Trophoblast cell (in vitro differentiated cells and primary cell): ENCODE measurements around the gene TMEM128.
A peak's percentile ranks its signal among the peaks of the same experiment; 100 is the strongest.
"Not testable (repeated sequence)": the region's sequence is repeated elsewhere in the genome, so short reads cannot be mapped to it uniquely, and the experiment has no call there.

Source experiments
- DNase-seq, 2 donors: peaks; one replicate each; pipeline ENCODE4 v3.0.0-alpha.2; 2016
- H2AFZ ChIP-seq: 2 replicates; pipeline ENCODE4 v1.6.1; 2013; ENCODE audit warnings: low read length, moderate library complexity, mild to moderate bottlenecking; ENCODE audit not compliant: insufficient read depth, poor library complexity
- H2AK5ac ChIP-seq: 2 replicates; pipeline ENCODE4 v1.6.1; 2013; ENCODE audit warnings: mild to moderate bottlenecking, low read length
- H2BK120ac ChIP-seq: 2 replicates; pipeline ENCODE4 v1.6.1; 2013; ENCODE audit warnings: low read length, mild to moderate bottlenecking, moderate library complexity; ENCODE audit not compliant: insufficient read depth, poor library complexity
- H2BK12ac ChIP-seq: 2 replicates; pipeline ENCODE4 v1.6.1; 2013; ENCODE audit warnings: mild to moderate bottlenecking, low read length, moderate library complexity
- H2BK5ac ChIP-seq: 2 replicates; pipeline ENCODE4 v1.6.1; 2013; ENCODE audit warnings: low read length, low read depth, moderate library complexity, mild to moderate bottlenecking; ENCODE audit not compliant: poor library complexity
- H3K14ac ChIP-seq: 2 replicates; pipeline ENCODE4 v1.6.1; 2013; ENCODE audit warnings: mild to moderate bottlenecking, low read length
- H3K18ac ChIP-seq: 2 replicates; pipeline ENCODE4 v1.6.1; 2013; ENCODE audit warnings: mild to moderate bottlenecking, low read length
- H3K23ac ChIP-seq: 2 replicates; pipeline ENCODE4 v1.6.1; 2013; ENCODE audit warnings: low read length
- H3K27ac ChIP-seq: 2 replicates; pipeline ENCODE4 v1.5.1; 2013; ENCODE audit warnings: low read depth, mild to moderate bottlenecking, inconsistent platforms, low read length, moderate library complexity
- H3K27me3 ChIP-seq: 2 replicates; pipeline ENCODE4 v1.6.1; 2013; ENCODE audit warnings: inconsistent platforms, mild to moderate bottlenecking, low read length, moderate library complexity; ENCODE audit not compliant: insufficient read depth
- H3K36me3 ChIP-seq, 2 experiments: 1 replicate in 1 of 2; 2 replicates in 1 of 2; pipeline ENCODE4 v1.6.1; 2013; ENCODE audit warnings: low read length in 2 of 2, mild to moderate bottlenecking in 2 of 2, moderate library complexity in 1 of 2; ENCODE audit not compliant: insufficient read depth in 2 of 2, control insufficient read depth in 1 of 2
- H3K4ac ChIP-seq: 2 replicates; pipeline ENCODE4 v1.6.1; 2013; ENCODE audit warnings: low read depth, mild to moderate bottlenecking, low read length, moderate library complexity
- H3K4me1 ChIP-seq, 2 experiments: 1 replicate in 1 of 2; 2 replicates in 1 of 2; pipeline ENCODE4 v1.6.1; 2013; ENCODE audit warnings: low read length in 2 of 2, mild to moderate bottlenecking in 2 of 2, moderate library complexity in 1 of 2; ENCODE audit not compliant: insufficient read depth in 2 of 2, control insufficient read depth in 1 of 2
- H3K4me2 ChIP-seq: 2 replicates; pipeline ENCODE4 v1.6.1; 2013; ENCODE audit warnings: inconsistent platforms, mild to moderate bottlenecking, low read length, moderate library complexity
- H3K4me3 ChIP-seq: 2 replicates; pipeline ENCODE4 v1.5.1; 2013; ENCODE audit warnings: mild to moderate bottlenecking, low read depth, low read length, inconsistent platforms
- H3K79me1 ChIP-seq: one replicate; pipeline ENCODE4 v1.6.1; 2013; ENCODE audit warnings: low read length
- H3K79me2 ChIP-seq: 2 replicates; pipeline ENCODE4 v1.6.1; 2013; ENCODE audit warnings: low read length, mild to moderate bottlenecking; ENCODE audit not compliant: control insufficient read depth, insufficient read depth, poor library complexity
- H3K9ac ChIP-seq: 2 replicates; pipeline ENCODE4 v1.6.1; 2013; ENCODE audit warnings: mild to moderate bottlenecking, low read length
- H3K9me3 ChIP-seq: 2 replicates; pipeline ENCODE4 v1.6.1; 2013; ENCODE audit warnings: low read depth, mild to moderate bottlenecking, control low read depth, inconsistent platforms, low read length; ENCODE audit not compliant: insufficient read depth
- H4K12ac ChIP-seq: 2 replicates; pipeline ENCODE4 v1.6.1; 2013; ENCODE audit warnings: low read depth, mild to moderate bottlenecking, low read length, moderate library complexity
- H4K8ac ChIP-seq: 2 replicates; pipeline ENCODE4 v1.6.1; 2013; ENCODE audit warnings: low read depth, mild to moderate bottlenecking, low read length, moderate library complexity
- H4K91ac ChIP-seq: one replicate; pipeline ENCODE4 v1.6.1; 2013; ENCODE audit warnings: low read depth, mild to moderate bottlenecking, low read length, moderate library complexity
- WGBS: extraction: QIAGEN DNeasy Blood & Tissue Kit; methylation state at CpG from one replicate; pipeline ENCODE4 v1.1.7; 2013; ENCODE audit warnings: missing lambda C conversion rate; ENCODE audit not compliant: insufficient read length, insufficient coverage; ENCODE audit errors: extremely low coverage; 5-methylcytosine and 5-hydroxymethylcytosine counted together

Gene TMEM128

DNA sequence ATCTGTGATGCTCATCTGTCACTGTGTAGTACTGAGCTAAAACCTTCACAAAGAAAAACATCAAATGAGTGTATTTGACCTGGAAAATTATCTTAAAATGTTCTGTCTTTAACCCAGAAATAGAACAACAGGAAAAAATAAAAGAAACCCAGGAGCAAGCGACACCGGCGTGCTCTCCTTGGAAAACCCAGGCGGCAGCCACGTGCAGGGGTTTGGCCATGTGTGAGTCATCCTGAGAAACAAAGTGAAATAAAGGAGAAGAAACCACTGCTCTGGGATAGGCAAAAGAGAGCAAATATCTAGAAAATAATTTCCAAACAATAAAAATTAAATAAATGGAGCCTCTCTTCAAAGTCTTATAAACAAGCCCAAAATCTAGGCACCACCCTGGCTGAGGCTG, 20.0 kb upstream of the TMEM128 start:
- Histone ChIP-seq H2AK5ac (no peak overlapping the region), H4K12ac (no peak overlapping the region), H3K79me2 (no peaks in the 10 kb centered on the region), H4K91ac (no peak overlapping the region), H2BK5ac (no peak overlapping the region), H3K4me2 (no peak overlapping the region), H3K4ac (no peak overlapping the region), H3K9ac (no peak overlapping the region), H3K23ac (no peak overlapping the region), H3K18ac (no peak overlapping the region), H3K36me3 (peaks cover 10 to 22% of the 10 kb centered on the region in 2 experiments), H3K27ac (no peak overlapping the region), H2BK12ac (no peak overlapping the region), H3K27me3 (no peaks in the 10 kb centered on the region), H3K9me3 (no peaks in the 10 kb centered on the region), H4K8ac (no peak overlapping the region), H3K14ac (no peak overlapping the region), H2AFZ (no peak overlapping the region), H3K79me1 (no peaks in the 10 kb centered on the region), H2BK120ac (no peak overlapping the region), H3K4me1 (no peaks in the 10 kb centered on the region), H3K4me3 (no peak overlapping the region)
- DNase-seq = no peak
- no CpG with 5 or more reads among the region's 5 CpGs for WGBS

DNA sequence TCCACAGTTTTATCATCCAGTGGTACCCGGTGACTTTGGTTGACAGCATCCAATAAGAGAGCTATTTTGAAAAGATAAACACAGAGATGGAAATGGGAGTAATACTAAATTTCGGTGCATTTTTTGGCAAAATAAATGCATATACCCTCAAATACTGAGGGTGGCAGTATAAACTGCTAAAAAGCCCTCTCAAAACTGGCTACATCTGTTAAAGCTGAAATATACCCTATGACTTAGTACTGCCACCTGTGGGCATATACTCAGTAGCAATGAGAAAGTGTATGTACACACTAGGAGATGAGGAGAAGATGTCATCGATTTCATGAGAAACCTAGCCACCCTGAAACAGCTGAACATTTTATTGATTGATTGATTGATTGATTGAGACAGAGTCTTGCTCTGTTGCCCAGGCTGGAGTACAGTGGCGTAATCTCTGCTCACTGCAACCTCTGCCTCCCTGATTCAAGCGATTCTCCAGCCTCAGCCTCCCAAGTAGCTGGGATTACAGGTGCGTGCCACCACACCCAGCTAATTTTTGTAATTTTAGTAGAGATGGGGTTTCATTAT, 12.2 kb upstream of the TMEM128 start:
- no peaks in the 10 kb centered on the region for H3K9me3 ChIP-seq
- no peak overlapping the region for H3K4me3 ChIP-seq
- H3K4ac ChIP-seq = no peak overlapping the region
- no peak overlapping the region for H3K9ac ChIP-seq
- no peak overlapping the region for H2BK12ac ChIP-seq
- no peaks in the 10 kb centered on the region for H3K36me3 ChIP-seq
- H3K27me3 ChIP-seq = no peaks in the 10 kb centered on the region
- no peak overlapping the region for H2BK5ac ChIP-seq
- no peaks in the 10 kb centered on the region for H3K4me1 ChIP-seq
- no peak overlapping the region for H2AFZ ChIP-seq
- no CpG with 5 or more reads among the region's 6 CpGs for WGBS
- H3K4me2 ChIP-seq = no peak overlapping the region
- no peak overlapping the region for H4K8ac ChIP-seq
- H2AK5ac ChIP-seq = no peak overlapping the region
- no peak overlapping the region for H3K23ac ChIP-seq
- peak in 1 of 2 donors; percentile 14 for DNase-seq
- H3K27ac ChIP-seq = no peak overlapping the region
- no peak overlapping the region for H3K14ac ChIP-seq
- no peaks in the 10 kb centered on the region for H3K79me2 ChIP-seq
- no peak overlapping the region for H3K18ac ChIP-seq
- H2BK120ac ChIP-seq = no peak overlapping the region
- no peak overlapping the region for H4K12ac ChIP-seq
- no peak overlapping the region for H4K91ac ChIP-seq
- H3K79me1 ChIP-seq = no peaks in the 10 kb centered on the region

DNA sequence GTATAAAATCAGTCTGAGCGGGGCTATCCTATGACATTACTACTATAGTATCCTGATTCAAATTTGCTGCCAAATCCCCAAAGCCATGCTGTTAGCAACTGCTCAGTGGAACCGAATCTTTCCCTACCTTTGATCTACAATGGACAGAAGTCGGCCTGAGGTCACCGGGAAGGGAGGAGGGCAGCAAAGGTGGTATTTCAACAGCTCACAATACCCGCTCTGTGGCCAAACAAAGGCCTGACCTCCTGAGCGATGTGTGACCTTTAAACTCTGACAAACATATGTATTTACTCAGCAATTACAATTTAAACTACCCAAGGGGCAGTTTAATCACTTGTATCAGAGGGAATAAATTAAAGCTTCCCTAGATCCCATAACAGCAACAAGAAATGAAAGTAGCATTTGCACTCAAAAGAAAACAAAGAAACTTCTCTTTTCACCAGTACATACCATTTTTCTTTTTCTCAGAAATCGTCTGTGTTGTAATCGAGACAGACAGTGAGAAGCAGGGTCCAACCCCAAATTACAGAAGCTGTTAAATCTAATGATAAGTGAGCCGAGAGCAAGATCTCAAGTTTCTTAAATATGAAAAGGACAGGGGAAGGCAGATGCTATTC, 11.6 kb upstream of the TMEM128 start:
- H3K14ac ChIP-seq = no peak overlapping the region
- no peak overlapping the region for H3K4me3 ChIP-seq
- no peak overlapping the region for H3K9ac ChIP-seq
- DNase-seq = no peak
- no peak overlapping the region for H2BK5ac ChIP-seq
- no peak overlapping the region for H3K4ac ChIP-seq
- no peaks in the 10 kb centered on the region for H3K79me2 ChIP-seq
- no peak overlapping the region for H4K12ac ChIP-seq
- no peaks in the 10 kb centered on the region for H3K4me1 ChIP-seq
- no peak overlapping the region for H2BK120ac ChIP-seq
- no peaks in the 10 kb centered on the region for H3K9me3 ChIP-seq
- no peaks in the 10 kb centered on the region for H3K27me3 ChIP-seq
- H2AFZ ChIP-seq = no peak overlapping the region
- H4K8ac ChIP-seq = no peak overlapping the region
- H3K27ac ChIP-seq = no peak overlapping the region
- no CpG with 5 or more reads among the region's 9 CpGs for WGBS
- no peaks in the 10 kb centered on the region for H3K79me1 ChIP-seq
- no peak overlapping the region for H3K23ac ChIP-seq
- no peaks in the 10 kb centered on the region for H3K36me3 ChIP-seq
- no peak overlapping the region for H2BK12ac ChIP-seq
- no peak overlapping the region for H3K18ac ChIP-seq
- no peak overlapping the region for H2AK5ac ChIP-seq
- no peak overlapping the region for H4K91ac ChIP-seq
- no peak overlapping the region for H3K4me2 ChIP-seq

DNA sequence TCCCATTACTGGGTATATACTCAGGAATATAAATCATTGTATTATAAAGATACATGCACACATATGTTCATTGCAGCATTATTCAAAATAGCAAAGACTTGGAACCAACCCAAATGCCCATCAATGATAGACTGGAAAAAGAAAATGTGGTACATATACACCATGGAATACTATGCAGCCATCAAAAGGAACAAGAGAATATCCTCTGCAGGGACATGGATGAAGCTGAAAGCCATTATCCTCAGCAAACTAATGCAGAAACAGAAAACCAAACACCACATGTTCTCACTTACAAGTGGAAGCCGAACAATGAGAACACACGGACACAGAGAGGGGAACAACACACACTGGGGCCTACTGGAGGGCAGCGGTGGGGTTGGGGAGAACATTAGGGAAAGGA, 9.7 kb upstream of the TMEM128 start:
- H2BK120ac ChIP-seq, H2AK5ac ChIP-seq, H3K18ac ChIP-seq, H4K12ac ChIP-seq, H3K4me3 ChIP-seq, H3K27me3 ChIP-seq, H3K36me3 ChIP-seq, H3K79me2 ChIP-seq, H3K9me3 ChIP-seq, H2BK12ac ChIP-seq, H3K9ac ChIP-seq, H3K23ac ChIP-seq, H3K4ac ChIP-seq, H4K91ac ChIP-seq, H3K4me1 ChIP-seq, H4K8ac ChIP-seq, DNase-seq, H2AFZ ChIP-seq, H3K27ac ChIP-seq, H3K79me1 ChIP-seq, H2BK5ac ChIP-seq, H3K4me2 ChIP-seq, H3K14ac ChIP-seq: not testable (repeated sequence)
- WGBS = no CpG with 5 or more reads among the region's 3 CpGs
